ENCODE results near the gene ERP29.

The ERP29 gene

DNA sequence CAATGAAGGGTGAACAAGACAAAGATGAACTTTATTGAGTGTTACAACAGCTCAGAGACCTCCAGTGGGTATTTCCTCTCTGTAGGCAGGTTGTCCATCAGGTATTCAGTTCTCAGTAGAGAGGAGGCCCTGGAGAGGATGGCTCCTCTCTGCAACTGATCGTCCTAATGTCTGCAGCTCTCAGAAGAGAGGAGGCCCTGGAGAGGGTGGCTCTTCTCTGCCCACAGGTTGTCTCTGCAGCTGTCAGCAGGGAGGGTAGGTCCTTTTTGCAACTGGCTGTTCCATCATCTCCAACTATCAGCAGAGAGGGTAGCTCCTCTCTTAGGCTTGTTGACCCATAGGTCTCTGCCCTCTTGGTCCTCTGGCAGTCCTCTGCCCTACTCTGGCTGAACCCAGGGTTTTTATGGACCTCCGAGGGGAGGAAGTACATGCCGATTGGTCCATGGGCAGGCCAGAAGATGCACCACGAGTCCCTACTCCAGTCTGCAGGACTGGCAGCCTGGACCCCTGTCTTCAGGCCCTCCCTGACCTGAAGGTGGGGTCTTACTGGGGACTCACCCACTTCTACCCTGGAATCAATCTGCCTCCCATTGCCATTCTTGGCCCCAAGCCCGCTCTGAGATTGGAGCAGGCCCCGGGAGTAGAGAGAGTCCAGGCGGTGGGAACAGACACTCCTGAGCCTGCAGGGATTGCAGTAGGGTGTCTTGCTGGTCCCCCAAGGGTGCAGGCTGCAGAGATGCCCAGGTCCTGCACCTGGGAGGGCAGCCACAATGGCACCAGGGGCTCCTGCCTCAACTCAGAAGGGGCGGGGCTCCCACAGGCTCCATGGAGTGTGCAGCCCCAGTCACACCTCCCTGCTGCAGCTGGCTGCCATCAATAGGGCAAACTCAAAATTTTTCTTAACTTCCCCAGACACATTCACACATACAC, 2.5 kb upstream of the ERP29 start:
- TF ChIP-seq, protein P1, sequence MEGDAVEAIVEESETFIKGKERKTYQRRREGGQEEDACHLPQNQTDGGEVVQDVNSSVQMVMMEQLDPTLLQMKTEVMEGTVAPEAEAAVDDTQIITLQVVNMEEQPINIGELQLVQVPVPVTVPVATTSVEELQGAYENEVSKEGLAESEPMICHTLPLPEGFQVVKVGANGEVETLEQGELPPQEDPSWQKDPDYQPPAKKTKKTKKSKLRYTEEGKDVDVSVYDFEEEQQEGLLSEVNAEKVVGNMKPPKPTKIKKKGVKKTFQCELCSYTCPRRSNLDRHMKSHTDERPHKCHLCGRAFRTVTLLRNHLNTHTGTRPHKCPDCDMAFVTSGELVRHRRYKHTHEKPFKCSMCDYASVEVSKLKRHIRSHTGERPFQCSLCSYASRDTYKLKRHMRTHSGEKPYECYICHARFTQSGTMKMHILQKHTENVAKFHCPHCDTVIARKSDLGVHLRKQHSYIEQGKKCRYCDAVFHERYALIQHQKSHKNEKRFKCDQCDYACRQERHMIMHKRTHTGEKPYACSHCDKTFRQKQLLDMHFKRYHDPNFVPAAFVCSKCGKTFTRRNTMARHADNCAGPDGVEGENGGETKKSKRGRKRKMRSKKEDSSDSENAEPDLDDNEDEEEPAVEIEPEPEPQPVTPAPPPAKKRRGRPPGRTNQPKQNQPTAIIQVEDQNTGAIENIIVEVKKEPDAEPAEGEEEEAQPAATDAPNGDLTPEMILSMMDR (IDR thresholded peaks at IDR 0.05; ENCODE audit: borderline replicate concordance, control extremely low read depth, extremely low read depth, insufficient read depth, missing control alignments) = no peak
- no peak for DNase-seq (ENCODE audit: low spot score)
- in situ Hi-C loops (cut with MboI; ENCODE audit: low sequenced_read_pairs, unreplicated experiment) = no loop called here

DNA sequence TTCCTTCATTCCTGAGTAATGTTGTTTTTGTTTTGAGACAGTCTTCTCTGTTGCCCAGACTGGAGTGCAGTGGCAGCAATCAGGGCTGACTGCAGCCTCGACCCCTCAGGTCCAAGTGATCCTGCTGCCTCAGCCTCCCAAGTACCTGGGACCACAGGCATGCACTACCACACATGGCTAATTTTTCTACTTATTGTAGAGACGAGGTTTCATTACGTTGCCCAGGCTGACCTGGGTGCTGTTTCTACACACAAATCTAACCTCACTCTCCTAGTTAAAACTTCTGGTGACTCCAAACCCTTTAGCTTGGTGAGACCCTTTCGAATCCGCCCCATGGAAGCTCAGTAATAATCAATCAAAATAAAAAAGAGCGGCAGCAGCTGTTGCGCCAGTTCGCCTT, 1.5 kb upstream of the ERP29 start:
- DNase-seq (ENCODE audit: low spot score) = no peak
- in situ Hi-C loops (cut with MboI; ENCODE audit: low sequenced_read_pairs, unreplicated experiment) = no loop called here
- TF ChIP-seq, protein P1 (IDR thresholded peaks at IDR 0.05; ENCODE audit: borderline replicate concordance, control extremely low read depth, extremely low read depth, insufficient read depth, missing control alignments) = no peak

DNA sequence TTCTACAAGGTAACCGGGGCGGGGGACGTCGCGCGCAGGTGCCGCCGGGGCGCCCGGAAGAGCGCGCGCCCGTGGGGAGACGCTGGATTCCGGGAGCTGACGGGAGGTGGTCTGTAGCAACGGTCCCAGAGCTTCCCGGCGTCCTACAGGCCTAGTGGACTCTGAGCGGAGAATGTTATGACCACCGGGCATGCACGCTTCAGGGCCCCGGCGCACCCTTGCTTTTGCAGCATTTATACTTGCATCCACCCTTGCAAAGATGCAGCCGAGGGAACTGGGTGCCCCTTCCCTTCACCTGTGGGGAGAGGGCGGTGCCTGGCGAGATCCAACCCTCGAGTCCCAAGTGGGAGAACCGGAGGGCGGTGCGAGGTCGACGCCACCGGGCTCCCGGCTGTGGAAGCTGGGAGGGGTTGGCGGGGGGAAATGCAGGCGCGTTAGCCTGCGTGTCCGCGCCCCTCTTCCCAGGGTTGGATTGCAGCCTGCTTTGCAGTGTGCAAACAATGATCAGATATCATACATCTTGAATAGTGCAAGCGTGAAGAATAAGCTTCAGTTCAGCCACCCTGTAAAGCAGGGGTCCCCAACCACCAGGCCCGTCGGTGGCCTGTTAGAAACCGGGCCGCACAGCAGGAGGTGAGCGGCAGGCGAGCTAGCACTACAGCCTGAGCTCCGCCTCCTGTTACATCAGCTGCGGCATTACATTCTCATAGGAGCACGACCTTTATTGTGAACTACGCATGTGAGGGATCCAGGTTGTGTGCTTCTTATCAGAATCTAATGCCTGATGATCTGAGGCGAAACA, 576 bp downstream of the ERP29 start:
- TF ChIP-seq, protein P1 (IDR thresholded peaks at IDR 0.05; ENCODE audit: borderline replicate concordance, control extremely low read depth, extremely low read depth, insufficient read depth, missing control alignments) = no peak
- in situ Hi-C loops (cut with MboI; ENCODE audit: low sequenced_read_pairs, unreplicated experiment) = no loop called here
- DNase-seq (ENCODE audit: low spot score) = peak; percentile 40

DNA sequence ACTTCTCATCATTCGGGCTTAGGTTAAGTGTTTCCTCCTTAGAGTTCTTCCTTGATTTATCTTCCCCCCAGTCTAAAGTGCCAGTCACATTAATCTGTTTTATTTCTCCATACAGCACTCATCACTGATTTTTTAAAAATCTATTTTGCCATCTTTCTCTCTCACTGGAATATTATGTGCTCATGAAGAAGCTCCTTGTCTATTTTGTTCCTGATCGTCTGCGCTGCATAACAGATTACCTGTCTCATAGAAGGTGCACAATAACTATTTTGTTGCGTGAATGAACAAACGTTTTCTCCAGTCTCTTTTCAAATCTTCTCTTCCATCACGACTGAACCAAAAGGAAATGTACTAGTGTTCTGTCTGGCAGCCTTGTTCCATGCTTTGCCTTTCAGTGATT, 2.7 kb downstream of the ERP29 start:
- in situ Hi-C loops (cut with MboI; ENCODE audit: low sequenced_read_pairs, unreplicated experiment) = no loop called here
- no peak for DNase-seq (ENCODE audit: low spot score)
- TF ChIP-seq, protein P1 (IDR thresholded peaks at IDR 0.05; ENCODE audit: borderline replicate concordance, control extremely low read depth, extremely low read depth, insufficient read depth, missing control alignments) = no peak

DNA sequence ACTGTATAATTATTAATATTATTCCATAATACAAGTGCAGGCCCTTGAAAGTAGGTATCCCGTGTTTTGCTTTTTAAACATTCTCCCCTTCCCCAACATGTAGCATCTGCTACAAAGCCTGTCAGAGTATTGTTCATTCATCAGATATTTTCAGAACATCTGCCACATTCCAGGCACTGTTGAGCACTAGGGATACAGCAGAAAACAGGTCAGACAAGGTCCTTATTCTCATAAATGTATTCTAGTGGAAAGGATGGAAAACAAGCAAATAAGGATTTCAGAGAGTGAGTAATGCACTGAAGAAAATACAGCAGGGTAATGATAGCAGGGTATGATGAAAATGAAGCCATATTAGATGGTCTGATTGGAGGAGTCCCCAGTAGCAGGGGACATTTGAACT, 3.8 kb downstream of the ERP29 start:
- TF ChIP-seq, protein P1 (IDR thresholded peaks at IDR 0.05; ENCODE audit: borderline replicate concordance, control extremely low read depth, extremely low read depth, insufficient read depth, missing control alignments) = no peak
- in situ Hi-C loops (cut with MboI; ENCODE audit: low sequenced_read_pairs, unreplicated experiment) = no loop called here
- DNase-seq (ENCODE audit: low spot score) = no peak

DNA sequence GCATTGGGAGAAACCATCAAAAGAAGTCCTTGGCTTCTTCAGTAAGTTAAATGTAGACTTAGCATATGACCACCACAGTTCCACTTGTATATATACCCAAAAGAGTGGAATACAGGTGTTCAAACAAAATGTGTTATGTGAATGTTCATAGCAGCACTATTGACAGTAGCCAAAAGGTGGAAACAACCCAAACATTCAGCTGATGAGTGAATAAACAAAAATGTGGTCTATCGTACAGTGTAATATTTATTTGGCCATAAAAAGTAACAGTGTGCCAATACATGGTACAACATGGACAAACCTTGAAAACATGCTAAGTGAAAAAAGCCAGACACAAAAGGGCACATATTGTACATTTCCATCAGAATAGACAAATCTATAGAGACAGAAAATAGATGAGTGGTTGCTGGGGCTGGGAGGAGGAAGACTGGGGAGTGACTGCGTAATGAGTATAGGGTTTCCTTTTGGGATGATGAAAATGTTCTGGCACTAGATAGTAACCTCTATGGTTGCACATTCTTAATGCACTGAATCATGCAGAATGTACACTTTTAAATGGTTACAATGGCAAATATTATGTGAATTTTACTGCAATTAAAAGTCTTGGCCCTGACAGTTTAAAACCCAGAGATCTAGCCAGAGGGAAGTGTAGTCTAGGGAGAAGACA, 5.5 kb downstream of the ERP29 start:
- TF ChIP-seq, protein P1 (IDR thresholded peaks at IDR 0.05; ENCODE audit: borderline replicate concordance, control extremely low read depth, extremely low read depth, insufficient read depth, missing control alignments) = no peak
- DNase-seq (ENCODE audit: low spot score) = no peak
- in situ Hi-C loops (cut with MboI; ENCODE audit: low sequenced_read_pairs, unreplicated experiment) = no loop called here
